Measurements from ENCODE around the gene COX4I2.

DNA sequence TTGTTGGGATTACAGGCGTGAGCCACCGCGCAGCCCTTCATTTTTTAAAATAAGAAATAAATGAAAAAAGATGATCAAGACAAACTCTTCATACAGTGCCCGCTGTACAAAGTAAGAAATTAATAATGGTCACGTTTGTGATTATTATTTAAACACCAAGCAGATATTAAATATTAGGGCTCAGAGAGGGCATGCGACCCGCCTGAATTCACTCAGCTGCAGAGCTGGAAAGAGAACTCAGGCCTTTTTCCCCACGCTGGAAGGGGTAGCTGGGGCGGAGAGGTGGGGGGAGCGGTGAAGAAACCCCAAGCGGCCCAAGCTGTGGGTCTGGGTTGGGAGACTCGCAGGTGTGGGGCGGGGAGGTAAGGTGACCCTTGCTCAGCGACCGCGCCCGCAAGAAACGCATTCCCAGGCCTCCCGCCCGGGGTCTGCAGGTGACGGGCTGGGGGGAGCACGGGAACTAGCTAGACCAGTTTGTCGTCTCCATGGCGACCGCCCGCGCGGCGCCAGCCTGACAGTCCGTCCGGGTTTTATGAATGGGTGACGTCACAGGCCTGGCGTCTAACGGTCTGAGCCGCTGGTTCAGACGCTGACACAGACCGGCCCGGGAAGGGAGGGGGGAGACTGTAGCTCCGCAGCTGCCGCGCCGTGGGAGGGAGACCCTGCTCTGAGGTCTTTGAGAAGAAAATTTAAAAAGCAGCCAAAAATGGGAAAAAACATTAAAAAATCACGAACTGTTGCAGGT is 33.7 kb upstream of the COX4I2 start:
- TF ChIP-seq, protein P1, sequence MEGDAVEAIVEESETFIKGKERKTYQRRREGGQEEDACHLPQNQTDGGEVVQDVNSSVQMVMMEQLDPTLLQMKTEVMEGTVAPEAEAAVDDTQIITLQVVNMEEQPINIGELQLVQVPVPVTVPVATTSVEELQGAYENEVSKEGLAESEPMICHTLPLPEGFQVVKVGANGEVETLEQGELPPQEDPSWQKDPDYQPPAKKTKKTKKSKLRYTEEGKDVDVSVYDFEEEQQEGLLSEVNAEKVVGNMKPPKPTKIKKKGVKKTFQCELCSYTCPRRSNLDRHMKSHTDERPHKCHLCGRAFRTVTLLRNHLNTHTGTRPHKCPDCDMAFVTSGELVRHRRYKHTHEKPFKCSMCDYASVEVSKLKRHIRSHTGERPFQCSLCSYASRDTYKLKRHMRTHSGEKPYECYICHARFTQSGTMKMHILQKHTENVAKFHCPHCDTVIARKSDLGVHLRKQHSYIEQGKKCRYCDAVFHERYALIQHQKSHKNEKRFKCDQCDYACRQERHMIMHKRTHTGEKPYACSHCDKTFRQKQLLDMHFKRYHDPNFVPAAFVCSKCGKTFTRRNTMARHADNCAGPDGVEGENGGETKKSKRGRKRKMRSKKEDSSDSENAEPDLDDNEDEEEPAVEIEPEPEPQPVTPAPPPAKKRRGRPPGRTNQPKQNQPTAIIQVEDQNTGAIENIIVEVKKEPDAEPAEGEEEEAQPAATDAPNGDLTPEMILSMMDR (IDR thresholded peaks at IDR 0.05) = no peak
- peak in 1 of 2 donors; percentile 85 for TF ChIP-seq POLR2A (IDR thresholded peaks at IDR 0.05)

All from heart left ventricle (tissue), 13 donors.